NCI-H1417 treated with DMSO at 0.1 percent for 48 hours (cell line): ENCODE data around the gene NKIRAS1.
"Not testable (repeated sequence)": the region's sequence is repeated elsewhere in the genome, so short reads cannot be mapped to it uniquely, and the experiment has no call there.

ENCODE experiments used
- DNase-seq: peaks from one replicate; lab custom pipeline; 2025; lab: John Stamatoyannopoulos, UW

Gene NKIRAS1

GRCh38 chr3:23904545-23904944 is 12.2 kb downstream of the NKIRAS1 start:
- DNase-seq: no peak

- DNase-seq: no peak
Measured at GRCh38 chr3:23900744-23901143, 16.0 kb downstream of the NKIRAS1 start.

GRCh38 chr3:23895181-23895580 is 21.6 kb downstream of the NKIRAS1 start:
- DNase-seq: no peak

GRCh38 chr3:23894254-23895061 is 22.3 kb downstream of the NKIRAS1 start:
- no peak for DNase-seq

- no peak for DNase-seq
Measured at GRCh38 chr3:23889950-23890349, 26.8 kb downstream of the NKIRAS1 start.

- no peak for DNase-seq
Measured at GRCh38 chr3:23889386-23889785, 27.4 kb downstream of the NKIRAS1 start.

- DNase-seq: no peak
Measured at GRCh38 chr3:23888617-23889228, 28.1 kb downstream of the NKIRAS1 start.

GRCh38 chr3:23886311-23886710 is 30.5 kb downstream of the NKIRAS1 start:
- DNase-seq: no peak

- DNase-seq: no peak
Measured at GRCh38 chr3:23885210-23885609, 31.6 kb downstream of the NKIRAS1 start.

GRCh38 chr3:23884481-23884880 is 32.3 kb downstream of the NKIRAS1 start:
- DNase-seq: no peak

- no peak for DNase-seq
Measured at GRCh38 chr3:23882487-23882918, 34.3 kb downstream of the NKIRAS1 start.

- not testable (repeated sequence) for DNase-seq
Measured at GRCh38 chr3:23881993-23882392, 34.8 kb downstream of the NKIRAS1 start.

- no peak for DNase-seq
Measured at GRCh38 chr3:23880703-23881339, 36.0 kb downstream of the NKIRAS1 start.

- no peak for DNase-seq
Measured at GRCh38 chr3:23879485-23879884, 37.3 kb downstream of the NKIRAS1 start.

GRCh38 chr3:23877329-23877980 is 39.3 kb downstream of the NKIRAS1 start:
- no peak for DNase-seq

- DNase-seq: no peak
Measured at GRCh38 chr3:23876923-23877322, 39.9 kb downstream of the NKIRAS1 start.

- DNase-seq: no peak
Measured at GRCh38 chr3:23875113-23875725, 41.6 kb downstream of the NKIRAS1 start.

GRCh38 chr3:23874359-23875112 is 42.3 kb downstream of the NKIRAS1 start:
- no peak for DNase-seq

- no peak for DNase-seq
Measured at GRCh38 chr3:23873941-23874340, 42.8 kb downstream of the NKIRAS1 start.

GRCh38 chr3:23872330-23872729 is 44.5 kb downstream of the NKIRAS1 start:
- DNase-seq: no peak

GRCh38 chr3:23871361-23871760 is 45.4 kb downstream of the NKIRAS1 start:
- DNase-seq: not testable (repeated sequence)
